ENCODE measurements around the gene RHBDL1.

RHBDL1 gene

DNA sequence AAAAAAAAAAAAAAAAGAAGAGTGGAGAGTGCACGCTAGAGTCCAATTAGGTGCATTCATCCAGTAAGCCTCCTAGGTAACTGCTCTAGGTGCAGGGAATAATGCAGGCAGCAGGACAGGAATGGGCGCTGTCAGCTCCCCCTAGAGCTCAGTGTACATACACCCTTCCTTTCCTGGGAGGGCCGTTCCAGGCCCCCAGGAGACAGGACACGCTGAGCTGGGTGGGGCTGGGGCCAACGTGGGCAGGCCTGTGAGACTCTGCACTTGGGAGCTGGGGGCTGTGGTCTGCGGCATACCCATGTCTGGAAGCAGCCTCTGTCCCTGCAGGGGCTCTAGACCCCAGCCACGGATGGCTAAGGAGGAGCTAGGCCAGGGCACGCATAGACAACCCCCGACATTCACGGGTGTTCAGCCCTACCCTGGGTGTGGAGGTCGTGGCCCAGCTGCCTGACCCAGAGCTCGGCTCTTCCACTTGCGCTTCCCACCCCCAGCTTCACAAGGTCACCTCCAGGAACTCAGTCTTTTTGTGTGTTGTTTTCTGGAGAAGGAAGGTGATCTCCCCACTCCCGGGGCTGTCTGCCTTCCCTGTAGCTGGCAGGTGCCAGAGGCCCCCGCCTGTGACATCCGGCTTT is 44.5 kb downstream of the RHBDL1 start:
- H3K9me3 ChIP-seq, result no peaks in the 10 kb centered on the region
- H3K4me3 ChIP-seq, result peak overlapping the region; percentile 63 to 74
- no peaks in the 10 kb centered on the region for H3K36me3 ChIP-seq
- DNase-seq, result no peak
- peaks cover 0 to 52% (median 33%) of the 10 kb centered on the region in 4 donors for H3K4me1 ChIP-seq
- H3K27ac ChIP-seq, result peak overlapping the region; percentile 77 to 92
- TF ChIP-seq, protein P1, sequence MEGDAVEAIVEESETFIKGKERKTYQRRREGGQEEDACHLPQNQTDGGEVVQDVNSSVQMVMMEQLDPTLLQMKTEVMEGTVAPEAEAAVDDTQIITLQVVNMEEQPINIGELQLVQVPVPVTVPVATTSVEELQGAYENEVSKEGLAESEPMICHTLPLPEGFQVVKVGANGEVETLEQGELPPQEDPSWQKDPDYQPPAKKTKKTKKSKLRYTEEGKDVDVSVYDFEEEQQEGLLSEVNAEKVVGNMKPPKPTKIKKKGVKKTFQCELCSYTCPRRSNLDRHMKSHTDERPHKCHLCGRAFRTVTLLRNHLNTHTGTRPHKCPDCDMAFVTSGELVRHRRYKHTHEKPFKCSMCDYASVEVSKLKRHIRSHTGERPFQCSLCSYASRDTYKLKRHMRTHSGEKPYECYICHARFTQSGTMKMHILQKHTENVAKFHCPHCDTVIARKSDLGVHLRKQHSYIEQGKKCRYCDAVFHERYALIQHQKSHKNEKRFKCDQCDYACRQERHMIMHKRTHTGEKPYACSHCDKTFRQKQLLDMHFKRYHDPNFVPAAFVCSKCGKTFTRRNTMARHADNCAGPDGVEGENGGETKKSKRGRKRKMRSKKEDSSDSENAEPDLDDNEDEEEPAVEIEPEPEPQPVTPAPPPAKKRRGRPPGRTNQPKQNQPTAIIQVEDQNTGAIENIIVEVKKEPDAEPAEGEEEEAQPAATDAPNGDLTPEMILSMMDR (IDR thresholded peaks at IDR 0.05), result no peak
- intact Hi-C loops (cut with DNase I; ENCODE audit: low total_unique reads), result no loop called here
- H3K27me3 ChIP-seq, result peaks cover 0 to 14% of the 10 kb centered on the region in 2 donors

DNA sequence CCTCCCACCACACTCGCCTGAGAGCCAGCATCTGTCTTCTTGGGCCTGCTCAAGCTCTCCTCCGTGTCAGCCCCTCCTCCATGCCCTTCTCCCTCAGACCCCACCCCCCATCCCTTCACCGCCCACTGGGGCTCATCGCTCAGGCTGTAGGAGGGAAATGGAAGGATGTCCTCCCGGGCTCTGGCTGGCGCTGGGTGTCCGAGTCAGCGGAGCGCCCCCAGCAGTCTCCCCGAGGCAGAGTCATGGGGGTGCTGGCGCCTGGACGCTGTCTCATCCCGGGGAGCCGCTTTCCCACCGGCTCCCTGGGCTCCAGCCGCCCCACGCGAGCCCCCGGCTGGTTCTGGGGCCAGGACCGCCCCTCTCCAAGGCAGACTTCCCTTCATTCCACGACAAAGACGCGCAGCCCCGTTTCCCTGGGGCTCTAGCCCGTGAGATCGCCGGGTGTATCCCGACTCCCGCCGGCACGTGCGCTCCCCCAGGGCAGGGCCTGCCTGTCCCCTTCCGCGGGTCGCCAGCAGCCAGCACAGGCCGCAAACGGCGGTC is 45.0 kb downstream of the RHBDL1 start:
- peak overlapping the region; percentile 63 to 74 for H3K4me3 ChIP-seq
- TF ChIP-seq, protein P1 (IDR thresholded peaks at IDR 0.05), result no peak
- intact Hi-C loops (cut with DNase I; ENCODE audit: low total_unique reads), result no loop called here
- H3K36me3 ChIP-seq, result no peaks in the 10 kb centered on the region
- H3K27me3 ChIP-seq, result peaks cover 0 to 20% of the 10 kb centered on the region in 2 donors
- peak overlapping the region; percentile 77 to 92 for H3K27ac ChIP-seq
- DNase-seq, result no peak
- H3K9me3 ChIP-seq, result no peaks in the 10 kb centered on the region
- H3K4me1 ChIP-seq, result peaks cover 0 to 48% (median 31%) of the 10 kb centered on the region in 4 donors

DNA sequence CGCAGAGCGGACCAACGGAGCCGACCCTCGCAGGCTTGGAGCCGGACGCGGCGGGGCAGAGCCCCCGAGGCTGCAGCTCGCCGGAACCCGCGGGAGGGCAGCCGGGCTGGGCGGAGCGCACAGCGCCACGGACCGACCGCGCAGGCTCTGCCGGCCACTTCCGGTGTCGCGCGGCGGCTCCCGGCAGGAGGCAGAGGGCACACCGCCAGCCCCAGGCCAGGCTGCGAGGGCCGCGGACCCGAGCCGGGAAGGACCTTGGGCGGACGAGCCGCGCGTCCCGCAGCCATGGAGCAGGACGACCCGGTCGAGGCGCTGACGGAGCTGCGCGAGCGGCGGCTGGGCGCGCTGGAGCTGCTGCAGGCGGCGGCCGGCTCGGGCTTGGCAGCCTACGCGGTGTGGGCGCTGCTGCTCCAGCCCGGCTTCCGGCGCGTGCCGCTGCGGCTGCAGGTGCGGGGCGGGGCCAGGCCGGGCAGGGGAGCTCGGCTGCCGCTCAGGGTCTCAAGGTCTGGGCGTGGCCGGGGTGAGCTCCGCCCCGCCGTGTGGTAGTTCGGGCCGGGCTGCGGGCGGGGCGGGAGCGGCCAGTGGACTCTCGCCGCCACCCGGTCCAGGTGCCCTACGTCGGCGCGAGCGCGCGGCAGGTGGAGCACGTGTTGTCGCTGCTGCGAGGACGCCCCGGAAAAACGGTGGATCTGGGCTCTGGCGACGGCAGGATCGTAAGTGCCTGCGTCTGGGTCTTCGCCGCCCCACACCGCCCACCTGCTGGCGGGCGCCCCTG is 45.7 kb downstream of the RHBDL1 start, which contains the start of gene ANTKMT:
ANTKMT (plus strand) TSS at position 157 of the 775 bp plus-strand sequence; CDS start at position 286, 129 bp downstream.
- intact Hi-C loops (cut with DNase I; ENCODE audit: low total_unique reads), result no loop called here
- DNase-seq, result peak; percentile 40 to 84

DNA sequence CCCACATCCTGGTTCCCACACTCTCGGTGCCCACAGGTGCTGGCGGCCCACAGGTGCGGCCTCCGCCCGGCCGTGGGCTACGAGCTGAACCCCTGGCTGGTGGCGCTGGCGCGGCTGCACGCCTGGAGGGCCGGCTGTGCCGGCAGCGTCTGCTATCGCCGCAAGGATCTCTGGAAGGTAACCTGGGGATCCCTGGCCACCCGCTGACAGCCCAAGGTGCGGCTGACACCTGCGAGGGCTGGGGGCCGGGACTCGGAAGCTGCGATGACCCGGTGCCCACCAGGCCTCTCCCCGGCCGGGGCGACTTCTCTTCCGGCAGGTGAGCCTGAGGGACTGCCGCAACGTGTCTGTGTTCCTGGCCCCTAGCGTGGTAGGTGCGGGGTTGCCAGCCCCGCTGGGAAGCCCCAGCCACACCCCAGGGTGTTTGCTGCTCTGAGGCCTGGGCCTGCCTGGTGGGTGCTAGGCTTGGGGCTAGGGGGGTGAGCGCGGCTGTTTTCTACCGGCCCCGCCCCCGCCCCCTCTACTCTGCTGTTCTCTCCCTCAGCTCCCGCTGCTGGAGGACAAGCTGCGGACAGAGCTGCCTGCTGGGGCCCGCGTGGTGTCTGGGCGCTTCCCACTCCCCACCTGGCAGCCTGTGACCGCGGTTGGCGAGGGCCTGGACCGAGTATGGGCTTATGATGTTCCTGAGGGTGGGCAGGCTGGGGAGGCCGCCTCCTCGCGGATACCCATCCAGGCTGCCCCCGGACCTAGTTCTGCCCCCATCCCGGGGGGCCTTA is 46.5 kb downstream of the RHBDL1 start:
- H3K4me3 ChIP-seq, result peak overlapping the region; percentile 63 to 74
- TF ChIP-seq, protein P1 (IDR thresholded peaks at IDR 0.05), result no peak
- H3K4me1 ChIP-seq, result peaks cover 0 to 44% (median 27%) of the 10 kb centered on the region in 4 donors
- H3K27ac ChIP-seq, result peak overlapping the region; percentile 77 to 92
- peaks cover 0 to 21% of the 10 kb centered on the region in 2 donors for H3K27me3 ChIP-seq
- intact Hi-C loops (cut with DNase I; ENCODE audit: low total_unique reads), result no loop called here
- no peak for DNase-seq
- no peaks in the 10 kb centered on the region for H3K36me3 ChIP-seq
- no peaks in the 10 kb centered on the region for H3K9me3 ChIP-seq

More for the DNA sequence above, 45.7 kb downstream of the RHBDL1 start, which contains the start of gene ANTKMT:
- H3K4me1 ChIP-seq, result peaks cover 0 to 43% (median 25%) of the 10 kb centered on the region in 4 donors
- peaks cover 0 to 21% of the 10 kb centered on the region in 2 donors for H3K27me3 ChIP-seq
- H3K36me3 ChIP-seq, result no peaks in the 10 kb centered on the region
- TF ChIP-seq, protein P1 (IDR thresholded peaks at IDR 0.05), result peak; percentile 7 to 22
- H3K4me3 ChIP-seq, result peak within 1 kb of the TSS; percentile 63 to 74
- no peaks in the 10 kb centered on the region for H3K9me3 ChIP-seq
- peak within 1 kb of the TSS; percentile 77 to 92 for H3K27ac ChIP-seq

Measured in tibial artery (tissue), 4 donors.